A549 treated with ZK216348 at 1 μM for 4 hours (cell line): Measurements from ENCODE around the gene PLA2G2D. TPM values are rescaled to one million over a fixed set of nuclear protein-coding genes. Genes with fewer than 3 reads are reported as not detected.

ENCODE experiments used
- total RNA-seq: library from RNA; stranded (reverse); fragments of 200-300 nt; extraction: Qiagen RNA extraction; gene quantifications from 5 replicates; pipeline ENCODE4 v1.2.3, GENCODE V29; 2022; ENCODE audit warnings: low read depth

The PLA2G2D gene
- not detected in 5 replicates for total RNA-seq

GRCh38 chr1:20119347-20119746 is at the start of gene PLA2G2D:
TSS of gene PLA2G2D (minus strand) at chr1:20119536. CDS start at chr1:20119498, 38 bp downstream.

DNA sequence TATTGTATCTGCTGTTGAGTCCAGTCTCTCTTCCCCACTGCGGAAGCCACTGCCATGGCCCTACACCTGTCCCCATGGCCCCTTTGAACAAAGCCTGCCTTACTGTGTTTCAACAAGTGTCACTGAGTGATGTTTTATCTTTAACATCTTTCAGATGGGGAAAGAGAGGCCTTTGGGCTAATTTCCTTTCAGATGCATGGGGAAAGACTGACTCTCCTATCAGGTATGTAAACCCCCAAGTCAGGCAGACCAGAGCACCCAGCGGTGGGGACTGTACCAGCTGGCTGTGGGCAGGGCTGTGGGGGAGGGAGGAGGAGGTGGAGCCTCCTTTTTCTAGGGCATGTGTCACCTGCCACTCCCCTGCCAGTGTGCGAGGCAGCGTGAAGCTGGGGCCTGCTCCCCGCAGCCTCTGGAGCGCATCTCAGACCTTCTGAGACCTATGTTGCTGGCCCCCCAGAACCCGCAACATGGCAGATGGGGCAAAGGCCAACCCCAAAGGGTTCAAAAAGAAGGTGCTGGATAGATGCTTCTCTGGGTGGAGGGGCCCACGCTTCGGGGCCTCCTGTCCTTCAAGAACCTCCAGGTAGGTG is 19.7 kb upstream of the PLA2G2D start, which contains the start of gene PLA2G2F:
PLA2G2F (plus strand) TSS at position 363 of the 590 bp plus-strand sequence; CDS start at position 468, 105 bp downstream.

GRCh38 chr1:20069874-20070273 is 49.5 kb downstream of the PLA2G2D start, which contains the start of gene PLA2G5:
TSS of gene PLA2G5 (plus strand) at chr1:20070194. CDS start at chr1:20084831, 14,637 bp downstream.

Other genes with a start within 250 kb of the PLA2G2D start
- gene OTUD3, start 237.1 kb downstream of the PLA2G2D start, total RNA-seq, result 2.1 to 3.3 TPM (median 2.7 TPM) in 5 replicates
- gene PLA2G2E, start 195.9 kb downstream of the PLA2G2D start, total RNA-seq, result not detected in 5 replicates
- gene PLA2G2A, start 139.9 kb downstream of the PLA2G2D start, total RNA-seq, result not detected in 5 replicates
- not detected in 5 replicates for gene PLA2G5, start 49.3 kb downstream of the PLA2G2D start, total RNA-seq
- not detected in 5 replicates for gene PLA2G2F, start 19.8 kb upstream of the PLA2G2D start, total RNA-seq
- not detected in 5 replicates for gene UBXN10, start 66.6 kb upstream of the PLA2G2D start, total RNA-seq
- gene PLA2G2C, start 67.0 kb upstream of the PLA2G2D start, total RNA-seq, result not detected in 5 replicates
- gene VWA5B1, start 171.3 kb upstream of the PLA2G2D start, total RNA-seq, result not detected in 5 replicates